HG02642 (cell line): Measurements from ENCODE around the gene GFPT1.

Experiments
- ATAC-seq: cut with Tn5 transposase; IDR thresholded peaks from one replicate; pipeline ENCODE4 v1.9.1; 2021; ENCODE audit warnings: mild to moderate bottlenecking; ENCODE audit not compliant: unreplicated experiment, poor library complexity

Gene GFPT1

DNA sequence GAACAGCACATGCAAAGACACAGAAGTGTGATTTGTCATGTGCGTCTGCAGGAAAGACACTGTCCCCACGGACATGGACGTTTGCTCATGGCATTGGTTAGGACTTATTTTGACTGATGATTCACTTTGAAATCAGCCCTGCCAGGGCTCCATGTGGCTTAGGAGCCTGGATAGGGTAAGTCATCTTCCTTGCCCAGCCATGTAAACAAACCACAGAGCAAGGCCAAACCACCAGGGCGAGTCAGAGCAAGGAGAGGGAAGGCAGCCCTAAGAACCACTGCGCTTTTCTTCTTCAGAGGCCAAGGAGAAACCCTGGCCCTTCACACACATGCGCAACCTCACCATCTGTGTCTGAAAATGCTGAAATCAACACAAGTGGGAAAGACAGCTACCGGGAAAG is 88.8 kb downstream of the GFPT1 start:
- no peak for ATAC-seq

DNA sequence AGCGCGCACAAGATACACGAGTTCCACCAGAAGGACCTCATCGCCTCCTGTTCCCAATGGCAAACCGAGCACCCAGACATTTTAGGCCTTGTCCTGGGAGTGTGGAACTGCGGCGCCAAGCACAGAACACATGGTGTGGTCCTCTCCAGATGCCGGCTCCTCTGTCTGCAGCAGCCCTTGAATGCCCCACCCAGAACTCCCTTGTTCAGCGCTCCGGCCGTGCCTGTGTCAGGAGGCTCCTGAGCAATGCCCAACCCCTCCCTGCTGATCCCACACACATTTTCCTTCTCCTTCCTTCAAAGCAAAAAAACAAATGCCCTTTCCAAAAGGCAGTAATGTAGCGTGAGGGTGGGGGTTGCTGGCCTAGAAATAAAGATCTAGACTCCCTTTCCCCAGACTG is 89.8 kb downstream of the GFPT1 start:
- no peak for ATAC-seq

DNA sequence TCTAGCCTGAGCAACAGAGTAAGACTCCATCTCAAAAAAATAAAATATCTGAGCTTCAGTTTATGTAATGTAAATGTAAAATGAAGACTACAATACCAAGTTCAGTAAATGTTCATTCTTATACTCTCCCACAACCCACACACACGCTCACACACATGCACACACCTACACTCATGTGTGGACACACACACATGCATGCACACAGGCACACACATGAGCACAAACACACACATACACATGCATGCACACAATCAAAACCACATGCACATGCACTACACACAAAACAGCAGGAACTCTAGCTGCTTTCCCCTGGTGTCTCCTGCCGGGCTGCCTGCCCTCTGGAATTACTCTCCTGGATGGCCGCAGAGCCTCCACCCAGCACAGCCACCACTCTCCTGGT is 90.6 kb downstream of the GFPT1 start:
- no peak for ATAC-seq

DNA sequence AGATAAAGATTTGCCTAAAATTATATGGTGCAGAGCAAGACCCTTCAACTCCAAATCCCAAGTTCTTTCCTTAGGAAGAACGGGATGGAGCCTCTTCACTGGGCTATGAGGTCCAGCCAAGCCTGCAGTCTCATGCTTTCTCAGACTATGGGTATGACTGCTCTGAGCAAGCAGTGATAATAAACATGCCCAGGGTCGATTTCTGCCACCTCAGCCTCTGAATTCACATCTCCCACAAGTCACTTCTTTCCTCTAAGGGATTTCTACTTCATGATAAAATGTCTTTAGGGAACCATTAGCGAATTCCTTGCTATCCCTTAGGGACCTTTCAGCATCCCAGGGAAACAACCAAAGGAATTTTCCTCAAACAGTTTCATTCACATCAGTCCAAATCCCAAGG is 94.8 kb downstream of the GFPT1 start:
- no peak for ATAC-seq

DNA sequence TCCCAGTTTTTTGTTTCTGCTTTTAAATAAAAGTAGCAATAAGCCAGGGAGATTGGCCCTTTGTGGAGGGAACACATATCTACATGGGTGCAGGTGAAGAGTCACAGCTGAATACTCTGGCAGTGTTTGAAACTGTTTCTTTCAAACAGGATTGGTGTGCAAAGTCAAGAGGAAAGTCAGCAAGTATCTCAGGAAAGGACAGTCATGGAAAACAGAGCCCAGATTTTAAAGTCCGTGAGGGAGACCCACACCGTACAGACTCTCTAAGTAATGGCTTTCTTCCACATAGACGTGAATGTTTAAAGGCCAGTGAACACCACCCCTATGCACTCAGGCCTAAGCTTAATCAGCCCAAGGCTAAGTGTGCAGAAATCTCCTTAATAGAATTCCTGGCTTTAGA is 95.3 kb downstream of the GFPT1 start:
- no peak for ATAC-seq

DNA sequence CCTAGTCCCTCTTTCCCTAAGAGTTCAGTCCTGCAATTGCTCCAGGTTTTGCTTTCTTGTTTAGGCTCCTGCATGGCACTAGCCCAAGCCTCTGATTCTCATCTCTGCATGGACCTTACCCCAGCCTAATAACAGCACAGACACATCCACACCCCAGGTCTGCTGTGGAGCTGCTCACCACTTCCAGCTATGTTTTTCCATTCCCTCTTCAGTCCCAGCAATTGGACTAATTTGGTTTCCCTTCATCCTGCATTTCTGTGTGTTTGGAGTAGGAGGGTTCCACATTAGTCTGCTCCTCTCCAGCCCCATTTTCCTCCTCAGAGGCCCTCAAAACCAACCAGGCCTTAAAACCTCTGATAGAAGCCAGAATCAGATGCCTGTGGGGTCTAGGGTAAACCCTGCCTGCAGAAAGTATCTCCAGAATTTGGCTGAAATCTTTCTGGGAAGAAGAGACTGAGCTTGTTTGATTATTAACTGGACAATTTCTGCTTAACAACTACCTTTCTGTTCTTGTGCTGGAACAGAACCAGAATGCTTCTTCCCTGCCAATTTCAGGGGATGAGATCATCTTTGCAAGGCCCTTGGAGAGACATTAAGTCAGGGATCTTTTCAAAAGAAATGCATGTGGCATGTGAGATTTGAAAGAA is 95.9 kb downstream of the GFPT1 start:
- ATAC-seq = no peak

DNA sequence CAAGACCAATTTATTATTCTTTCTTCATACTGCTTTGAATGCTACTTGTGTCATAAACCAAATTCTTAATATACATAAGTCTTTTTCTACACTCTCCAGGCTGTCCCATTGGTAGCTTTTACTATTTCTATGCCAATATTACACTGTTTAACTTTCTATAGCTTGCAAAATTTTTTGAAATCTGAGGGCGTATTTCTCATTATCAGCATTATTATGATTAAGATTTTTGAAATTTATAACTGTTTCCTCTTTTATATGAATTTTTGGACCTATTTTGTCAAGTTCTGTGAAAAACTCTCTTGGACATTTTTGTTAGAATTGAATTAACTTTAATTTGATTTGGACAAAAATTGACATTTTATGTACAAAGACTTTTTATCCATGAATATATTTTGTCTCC is 98.6 kb downstream of the GFPT1 start:
- ATAC-seq = no peak

DNA sequence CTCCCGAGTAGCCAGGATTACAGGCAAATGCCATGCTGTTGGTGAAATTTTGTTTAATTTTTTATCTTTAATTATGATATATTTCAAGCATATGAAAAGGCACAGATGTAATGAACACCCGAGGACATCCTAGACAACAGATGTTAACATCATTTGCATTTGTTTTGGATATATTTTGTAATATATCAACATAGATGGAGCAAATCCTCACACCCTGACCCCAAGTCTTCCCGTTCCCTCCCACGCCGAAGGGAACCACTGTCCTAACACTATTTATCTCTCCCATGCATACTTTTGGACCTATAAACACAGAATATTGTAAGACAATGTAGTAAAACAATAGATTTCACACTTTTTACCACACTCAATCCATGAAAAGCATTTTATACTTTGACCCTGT is 99.5 kb downstream of the GFPT1 start:
- ATAC-seq = no peak

DNA sequence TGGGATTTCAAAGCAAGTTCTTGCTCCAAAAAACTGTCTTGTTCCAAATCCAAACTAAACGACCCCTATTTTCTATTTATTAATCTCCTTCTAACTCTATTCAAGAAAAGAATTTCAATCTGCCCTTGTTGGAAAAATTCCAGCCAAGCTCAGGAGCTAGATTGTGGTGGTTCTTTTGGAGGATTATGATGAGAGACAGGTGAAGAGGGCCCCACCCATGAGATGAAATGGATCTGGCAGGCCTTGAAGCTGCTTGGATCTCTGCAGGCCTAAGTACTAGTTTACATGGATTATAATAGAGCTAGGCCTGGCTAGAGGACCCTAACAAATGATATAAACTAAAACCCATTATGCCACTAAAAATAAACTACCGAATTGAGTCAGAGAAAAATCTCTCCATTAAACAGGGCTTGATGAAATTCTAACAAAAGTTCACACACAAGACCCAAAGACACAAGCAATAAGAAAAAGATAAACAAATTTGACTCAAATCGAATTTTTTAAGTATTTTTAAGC is 101.6 kb downstream of the GFPT1 start:
- no peak for ATAC-seq

DNA sequence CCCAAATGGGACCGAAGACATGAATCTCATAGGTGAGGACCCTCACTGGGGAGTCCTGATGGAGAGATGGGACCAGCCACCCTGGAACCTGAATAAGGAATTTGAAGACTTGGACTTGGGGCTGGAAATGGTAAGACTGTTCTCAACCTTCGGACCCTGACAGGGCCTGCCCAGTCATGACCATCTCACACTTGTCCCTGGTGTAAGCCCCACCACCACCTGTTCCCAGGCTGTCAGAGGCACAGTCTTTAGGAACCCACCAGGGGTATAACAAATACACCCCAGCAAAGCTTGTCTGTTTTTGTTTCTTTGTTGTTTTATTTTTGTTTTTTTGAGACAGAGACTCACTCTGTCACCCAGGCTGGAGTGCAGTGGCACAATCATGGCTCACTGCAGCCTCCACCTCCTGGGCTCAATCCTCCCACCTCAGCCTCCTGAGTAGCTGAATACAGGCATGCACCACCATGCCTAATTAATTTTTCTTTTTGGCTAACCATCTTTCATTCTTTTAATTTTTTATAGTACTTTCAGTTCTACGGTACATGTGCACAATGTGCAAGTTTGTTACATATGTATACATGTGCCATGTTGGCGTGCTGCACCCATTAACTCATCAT is 106.1 kb downstream of the GFPT1 start:
- no peak for ATAC-seq

DNA sequence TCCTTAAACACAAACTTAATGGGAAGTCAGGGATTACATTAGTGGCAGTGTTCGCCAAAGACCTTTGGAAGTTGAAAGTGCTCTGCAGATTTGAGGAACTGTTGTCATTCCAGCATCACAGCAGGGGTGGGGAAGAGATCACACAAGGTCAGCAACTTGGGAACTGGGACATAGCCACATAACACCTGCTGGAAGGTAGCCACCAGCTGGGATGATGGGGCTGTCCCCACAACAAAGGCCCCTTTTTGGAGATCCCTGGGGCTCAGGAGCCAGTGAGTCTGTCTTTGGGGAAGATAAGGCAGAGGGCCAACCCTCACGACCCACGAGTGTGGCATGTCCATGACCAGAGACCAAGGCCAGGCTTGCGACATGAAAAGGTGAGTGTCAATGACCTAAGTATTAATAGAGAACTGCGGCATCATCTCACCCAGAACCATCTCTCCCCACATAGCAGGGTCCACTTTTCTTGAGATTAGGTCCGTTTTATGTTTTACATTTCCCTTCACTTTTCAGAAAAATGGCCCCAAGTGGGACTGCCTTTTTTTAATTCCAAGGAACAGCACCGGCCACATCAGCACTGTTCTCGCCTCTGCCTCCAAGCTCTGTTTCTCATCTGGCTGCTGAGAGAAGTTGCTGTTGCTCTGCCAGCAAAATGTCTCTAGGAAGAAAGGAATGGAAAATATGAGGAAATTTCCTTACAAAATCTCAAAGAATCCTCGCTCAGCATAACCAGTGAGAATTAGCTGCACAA is 106.9 kb downstream of the GFPT1 start:
- ATAC-seq = no peak

DNA sequence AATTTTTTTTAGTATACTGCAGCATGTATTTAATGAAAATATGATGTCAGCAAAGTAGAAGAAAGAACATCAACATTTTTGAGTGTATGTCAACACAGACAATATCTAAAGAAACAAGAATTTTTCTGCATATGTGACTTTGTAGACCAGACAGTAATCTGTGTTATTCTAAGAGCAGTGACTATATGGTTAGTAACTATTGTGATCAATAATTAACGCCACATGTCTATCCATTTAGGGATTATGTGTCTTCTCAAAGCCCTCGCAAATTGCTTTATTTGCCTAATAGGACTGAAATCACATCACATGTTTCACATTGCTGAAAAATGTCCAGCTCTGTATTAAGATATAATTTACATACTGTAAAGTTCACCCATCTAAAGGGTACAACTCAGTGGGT is 107.8 kb downstream of the GFPT1 start:
- no peak for ATAC-seq

DNA sequence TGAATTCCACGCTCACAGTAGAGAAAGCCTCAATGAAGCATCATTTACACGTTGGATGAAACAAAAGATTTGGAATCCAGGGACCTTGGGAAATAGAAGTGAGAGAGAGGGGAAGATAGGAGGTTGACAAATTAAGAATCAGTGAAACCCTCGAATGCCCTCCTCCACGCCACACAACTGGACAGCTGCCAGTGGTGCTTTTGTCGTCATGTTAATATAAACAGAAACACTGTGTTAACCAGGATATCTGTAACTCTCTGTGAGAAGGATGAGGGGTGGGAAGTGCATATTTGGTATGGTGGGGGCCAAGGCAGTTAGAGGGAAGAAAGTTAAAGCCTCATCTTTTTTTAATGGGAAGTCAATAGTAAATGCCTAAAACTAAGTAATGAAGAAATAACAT is 108.7 kb downstream of the GFPT1 start:
- ATAC-seq = no peak

DNA sequence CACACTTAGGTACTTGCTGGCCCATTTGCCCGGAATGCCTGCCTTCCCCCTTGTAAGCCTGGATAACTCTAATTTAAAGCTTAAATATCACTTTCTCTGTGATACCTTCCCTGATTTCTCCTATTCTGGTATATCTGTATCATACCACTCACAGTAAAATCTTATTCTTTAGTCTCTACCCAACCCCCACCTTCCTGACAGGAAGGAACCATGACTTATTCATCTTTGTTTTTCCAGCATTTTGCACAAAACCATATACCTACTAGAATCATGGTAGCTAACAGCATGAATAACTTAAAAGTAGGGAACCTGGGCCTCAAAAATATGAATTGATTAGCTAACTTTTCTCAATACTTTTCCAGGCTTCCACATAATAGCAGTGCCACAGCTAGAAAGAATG is 111.5 kb downstream of the GFPT1 start:
- ATAC-seq = no peak

DNA sequence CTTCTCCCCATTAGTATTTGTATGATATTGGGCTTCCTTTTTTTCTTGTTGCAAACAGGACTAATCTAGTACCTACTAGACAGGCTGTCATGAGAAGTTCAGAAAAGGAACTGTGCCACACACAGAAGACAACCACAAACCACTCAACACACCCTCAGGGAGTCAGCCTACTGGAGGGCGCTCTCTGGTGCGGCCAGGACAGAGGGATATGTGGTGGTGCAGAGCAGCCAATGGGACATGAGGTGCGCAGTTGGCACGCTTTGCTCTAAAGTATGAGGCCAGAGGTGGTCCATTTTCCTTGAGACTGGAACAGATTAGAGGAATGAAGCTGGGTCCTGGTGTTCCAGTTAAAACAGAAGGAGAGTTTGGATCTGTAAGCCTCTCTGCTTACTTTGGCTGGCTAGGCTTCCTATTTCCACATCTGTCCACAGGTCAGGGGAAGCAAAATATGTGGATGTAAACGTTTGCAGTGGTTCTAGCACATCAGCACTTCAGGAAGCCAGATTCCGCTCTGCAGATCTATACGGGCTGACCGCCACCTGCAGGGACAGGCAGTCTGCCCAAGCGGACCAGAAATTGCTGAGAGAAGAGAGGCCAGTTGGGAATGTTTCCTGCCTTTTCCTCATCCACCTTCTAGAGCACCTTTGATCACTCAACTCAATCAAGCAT is 114.1 kb downstream of the GFPT1 start:
- no peak for ATAC-seq

DNA sequence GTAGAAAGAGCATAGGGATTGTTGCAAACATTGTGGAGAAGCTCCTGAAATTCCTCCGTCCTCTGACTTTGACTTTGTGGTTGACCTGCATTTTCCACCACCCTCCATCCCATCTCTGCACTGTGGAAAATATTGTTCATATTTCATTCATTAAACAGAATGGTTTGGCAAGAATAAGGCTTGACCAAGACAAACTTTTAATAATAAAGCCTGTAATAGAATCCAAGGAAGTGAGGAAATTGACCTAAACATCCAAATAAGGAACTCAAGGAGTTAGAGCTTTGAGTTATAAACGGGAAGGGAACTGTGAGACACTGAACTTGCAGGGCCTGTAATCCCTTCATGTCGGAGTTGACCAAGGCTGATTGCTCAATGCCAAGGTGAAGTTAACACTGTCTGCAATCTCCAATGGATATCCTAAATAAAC is 115.2 kb downstream of the GFPT1 start:
- ATAC-seq = no peak
